HG03045 (cell line): ENCODE measurements around the gene COP1.

Source experiments
- ATAC-seq: cut with Tn5 transposase; IDR thresholded peaks from one replicate; pipeline ENCODE4 v1.9.1; 2021; ENCODE audit warnings: mild to moderate bottlenecking, moderate library complexity; ENCODE audit not compliant: unreplicated experiment

Gene COP1

GRCh38 chr1:175976865-175977642 is 230.0 kb downstream of the COP1 start:
- ATAC-seq = no peak

- no peak for ATAC-seq
Observed at GRCh38 chr1:175969231-175969630, 237.9 kb downstream of the COP1 start.

- peak; percentile 56 for ATAC-seq
Observed at GRCh38 chr1:175968486-175969172, 238.5 kb downstream of the COP1 start.

GRCh38 chr1:175963740-175964139 is 243.3 kb downstream of the COP1 start:
- ATAC-seq = no peak

- ATAC-seq = no peak
Observed at GRCh38 chr1:175960169-175960568, 246.9 kb downstream of the COP1 start.

DNA sequence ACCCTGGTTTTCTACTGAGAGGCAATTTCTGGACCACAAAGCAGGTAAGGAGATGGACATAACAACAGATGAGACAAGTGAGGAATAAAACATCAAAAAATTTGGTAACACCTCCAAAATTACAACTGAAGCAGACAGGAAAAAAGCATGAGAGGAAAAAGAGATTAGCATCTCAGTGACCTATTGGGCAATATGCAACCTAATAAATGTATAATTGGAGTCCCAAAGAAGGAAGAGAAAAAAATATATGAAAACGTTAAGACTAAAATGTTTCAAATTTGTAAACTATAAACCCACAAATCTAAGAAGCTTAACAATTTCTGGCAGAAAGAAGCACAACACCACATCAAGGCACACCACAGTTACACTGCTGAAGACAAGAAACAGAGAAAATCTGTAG is 255.5 kb downstream of the COP1 start:
- ATAC-seq = no peak

DNA sequence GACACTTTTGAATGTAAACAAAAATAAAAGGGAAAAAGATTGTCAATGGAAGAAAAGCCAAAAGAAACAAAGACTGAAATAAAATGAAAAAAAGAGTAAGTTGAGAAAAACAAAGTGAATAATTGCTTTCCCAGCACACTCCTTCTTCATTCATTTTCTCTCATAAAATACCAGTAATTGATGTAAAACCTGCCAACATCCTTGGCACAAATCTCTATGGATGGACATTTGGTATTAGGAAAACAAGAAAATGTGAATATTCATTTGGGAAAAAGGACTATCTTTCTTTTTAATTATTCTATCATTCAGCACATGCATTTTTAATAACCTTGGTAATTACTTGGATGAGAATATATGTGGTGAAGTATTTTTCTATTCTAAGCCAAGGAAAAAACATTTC is 259.3 kb downstream of the COP1 start:
- ATAC-seq = no peak

DNA sequence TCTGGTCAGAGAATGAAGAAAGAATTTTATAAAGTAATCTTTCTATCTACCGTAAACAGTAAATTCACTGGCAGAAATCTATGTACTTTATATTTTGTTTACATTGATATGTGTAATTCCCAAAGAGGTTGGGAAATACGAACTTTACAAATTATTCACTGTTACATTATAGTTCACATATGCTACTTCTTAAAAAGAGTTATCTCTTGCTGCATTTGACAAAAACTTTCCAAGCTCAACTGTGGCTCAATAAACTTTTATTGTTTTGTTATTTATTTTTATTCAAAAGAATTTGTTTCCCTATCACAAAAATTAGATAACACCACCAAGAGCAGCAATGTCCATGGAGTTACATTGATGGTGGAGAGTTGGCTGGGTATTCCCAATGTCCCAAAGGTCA is 262.5 kb downstream of the COP1 start:
- no peak for ATAC-seq

GRCh38 chr1:175941164-175941563 is 265.9 kb downstream of the COP1 start:
- ATAC-seq = no peak

GRCh38 chr1:175936736-175937135 is 270.4 kb downstream of the COP1 start:
- no peak for ATAC-seq

GRCh38 chr1:175935566-175936115 is 271.4 kb downstream of the COP1 start:
- ATAC-seq = no peak

GRCh38 chr1:175935166-175935565 is 271.9 kb downstream of the COP1 start:
- ATAC-seq = no peak

DNA sequence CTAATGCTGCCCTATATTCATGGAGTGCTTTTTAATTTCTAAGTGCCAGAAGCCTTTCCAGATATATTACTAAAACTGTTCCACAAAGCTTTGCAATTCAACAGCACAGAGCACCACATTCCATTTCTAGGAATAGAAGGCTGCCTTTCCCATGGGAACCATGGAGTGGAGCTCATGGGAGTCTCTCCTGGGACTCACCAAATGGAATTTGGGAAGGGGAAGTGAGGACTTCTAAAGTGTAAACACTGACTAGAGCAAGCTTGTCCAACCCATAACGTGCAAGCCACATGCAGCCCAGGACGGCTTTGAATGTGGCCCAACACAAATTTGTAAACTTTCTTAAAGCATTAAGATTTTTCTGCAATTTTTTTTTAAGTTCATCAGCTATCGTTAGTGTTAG is 273.3 kb downstream of the COP1 start:
- ATAC-seq = no peak

DNA sequence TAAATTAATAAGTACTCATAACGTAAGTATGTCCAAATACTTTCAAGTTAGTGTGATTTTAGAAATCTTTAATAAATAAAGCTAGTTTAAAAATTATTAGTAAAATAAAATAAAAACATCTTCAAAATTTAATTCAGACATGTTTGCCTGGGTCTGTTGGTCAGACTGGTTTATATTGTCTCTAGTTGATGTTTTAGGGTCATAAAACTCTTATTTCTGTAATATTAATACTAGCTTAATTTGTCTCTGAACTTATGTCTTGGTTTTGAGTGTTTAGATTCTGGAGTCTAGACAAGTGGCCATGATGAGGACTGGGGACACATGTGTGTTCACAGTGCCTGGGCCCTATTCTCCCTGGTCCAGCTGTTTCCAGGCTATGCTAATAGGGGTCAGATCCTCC is 279.1 kb downstream of the COP1 start:
- ATAC-seq = no peak

- no peak for ATAC-seq
Observed at GRCh38 chr1:175922254-175922881, 284.7 kb downstream of the COP1 start.

- no peak for ATAC-seq
Observed at GRCh38 chr1:175920381-175920780, 286.7 kb downstream of the COP1 start.

DNA sequence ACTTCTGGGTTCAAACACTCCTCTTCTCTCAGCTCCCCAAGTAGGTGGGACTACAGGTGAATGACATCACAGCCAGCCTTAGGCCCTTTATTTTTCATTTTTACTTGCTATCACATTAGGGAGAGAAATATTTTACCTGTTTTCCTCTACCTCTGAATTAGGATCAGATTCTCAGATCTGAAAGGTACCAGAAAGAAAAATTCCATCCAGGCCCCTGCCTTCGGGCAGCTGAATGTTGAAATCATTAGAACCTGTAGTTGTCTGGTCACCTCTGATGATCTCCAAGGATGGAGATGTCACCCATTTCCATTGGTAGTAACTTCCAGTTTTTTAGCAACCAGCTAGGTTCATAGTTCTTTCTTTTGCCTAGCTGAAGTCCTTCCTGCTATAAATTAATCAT is 288.1 kb downstream of the COP1 start:
- ATAC-seq = no peak

- ATAC-seq = no peak
Observed at GRCh38 chr1:175918364-175918801, 288.7 kb downstream of the COP1 start.

DNA sequence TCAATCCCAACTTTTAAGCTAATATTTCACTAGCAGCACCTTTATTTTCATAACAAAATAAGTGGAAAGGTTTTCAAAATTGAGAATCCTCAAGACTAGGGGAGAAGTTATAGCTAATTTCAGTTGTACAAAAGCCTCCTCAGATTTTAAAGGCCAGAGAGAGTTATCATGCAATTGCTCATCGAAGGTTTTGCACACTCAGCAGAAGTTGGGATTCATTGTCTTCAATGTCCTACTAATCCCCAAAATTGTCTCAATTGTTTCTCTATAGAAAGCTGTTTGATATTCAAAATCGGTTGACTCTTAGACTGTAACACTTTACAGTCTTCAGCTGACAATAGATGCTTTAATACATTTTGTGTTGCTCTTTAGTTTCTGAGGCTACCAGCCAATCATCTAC is 293.0 kb downstream of the COP1 start:
- ATAC-seq = no peak

- no peak for ATAC-seq
Observed at GRCh38 chr1:175911138-175911537, 295.9 kb downstream of the COP1 start.

DNA sequence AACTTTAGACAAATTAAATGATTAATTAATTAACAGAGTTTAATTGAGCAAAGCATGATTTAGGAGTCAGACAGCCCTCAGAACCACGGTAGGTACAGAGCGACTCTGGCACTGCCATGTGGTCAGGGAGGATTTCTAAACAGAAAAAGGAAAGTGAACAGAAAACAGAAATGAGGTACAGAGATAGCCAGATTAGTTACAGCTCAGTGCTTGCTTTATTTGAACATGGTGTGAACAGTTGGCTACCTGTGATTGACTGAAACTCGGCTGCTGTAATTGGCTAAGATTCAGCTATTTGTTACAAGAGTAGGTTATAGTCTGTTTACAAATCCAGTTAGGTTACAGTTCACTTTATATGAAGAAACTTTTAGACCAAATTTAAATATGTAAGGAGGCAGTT is 300.7 kb downstream of the COP1 start:
- no peak for ATAC-seq

- no peak for ATAC-seq
Observed at GRCh38 chr1:175904808-175905207, 302.3 kb downstream of the COP1 start.
